Measurements from ENCODE around the gene NOS1AP.

- no peak for TF ChIP-seq MAX (IDR thresholded peaks at IDR 0.05; ENCODE audit: insufficient read depth, insufficient read length)
- no peak for TF ChIP-seq CTCF (IDR thresholded peaks at IDR 0.05; ENCODE audit: extremely low read depth in 1 of 2, insufficient read depth in 1 of 2, low read depth in 1 of 2, low read length in 2 of 2)
- TF ChIP-seq POLR2A (IDR thresholded peaks at IDR 0.05; ENCODE audit: low read depth, low read length), result no peak
- TF ChIP-seq MYC (IDR thresholded peaks at IDR 0.05; ENCODE audit: low read depth, low read length), result no peak
- TF ChIP-seq FOS (IDR thresholded peaks at IDR 0.05; ENCODE audit: borderline replicate concordance, insufficient read depth, low read length), result no peak
Measured at GRCh38 chr1:162083273-162083672, 13.8 kb downstream of the NOS1AP start.
